HCT116 (cell line): ENCODE results near the gene GLYR1. TPM values are rescaled to one million over a fixed set of nuclear protein-coding genes. Genes with fewer than 3 reads are reported as not detected.

ENCODE experiments used
- ATAC-seq: fragments of 200-7000 bp; cut with Tn5 transposase; 2 replicates; pipeline ENCODE4 v1.9.1; 2020; ENCODE audit warnings: mild to moderate bottlenecking, moderate library complexity
- BruUV-seq: library from RNA; stranded (reverse); fragments of 400-500 nt; replicated peaks from 2 replicates; lab custom pipeline; 2021; lab: Mats Ljungman, UMichigan
- CTCF ChIA-PET: fragments of 300-600 bp; sonication (Branson Sonifier 250); formaldehyde crosslinking; loops from one replicate; lab custom pipeline; 2021; ENCODE audit warnings: antibody characterized with exemption; lab: Charles Lee
- POLR2A ChIA-PET: fragments of 300-600, 350-600 bp; sonication (Branson Sonifier 250); formaldehyde crosslinking; loops from one replicate; lab custom pipeline; 2021; ENCODE audit warnings: antibody characterized with exemption; lab: Charles Lee
- RAD21 ChIA-PET, 2 experiments: fragments of 300-600 bp; sonication (Branson Sonifier 250); formaldehyde crosslinking; loops; one replicate each; lab custom pipeline; 2023; ENCODE audit warnings: low total read pairs in 2 of 2; ENCODE audit not compliant: uncharacterized antibody in 2 of 2, unreplicated experiment in 2 of 2, low non-redundant PET in 1 of 2; lab: Charles Lee
- DNase-seq: peaks from one replicate; pipeline ENCODE4 v3.0.0-alpha.2; 2010; ENCODE audit warnings: low read depth, low spot score
- H2AFZ ChIP-seq: fragments of 200-600 bp; shearing (Covaris generic), sonication (generic); 2 replicates; pipeline ENCODE4 v1.6.1; 2017; ENCODE audit warnings: low read depth, mixed run types, mixed read lengths, antibody characterized with exemption, low read length; ENCODE audit not compliant: poor library complexity, severe bottlenecking
- H3K27ac ChIP-seq: 2 replicates; pipeline ENCODE4 v1.5.1; 2012; ENCODE audit warnings: low read depth, low read length
- H3K27me3 ChIP-seq: fragments of 200-600 bp; sonication (generic); 2 replicates; pipeline ENCODE4 v1.6.1; 2016; ENCODE audit warnings: mixed run types, low read length, mixed read lengths; ENCODE audit not compliant: insufficient read depth
- H3K36me3 ChIP-seq, 2 experiments: fragments of 200-500 bp in 1 of 2; fragments of 200-600 bp in 1 of 2; sonication (Bioruptor generic) in 1 of 2; sonication (generic) in 1 of 2; 2 replicates each; pipeline versions ENCODE4 v1.5.1 to v1.6.1; 2014 to 2016; ENCODE audit warnings: low read length in 2 of 2, inconsistent platforms in 1 of 2, mixed read lengths in 1 of 2, mixed run types in 1 of 2; ENCODE audit not compliant: insufficient read depth in 2 of 2, control insufficient read depth in 1 of 2
- H3K4me1 ChIP-seq, 2 experiments: fragments of 200-600 bp in 1 of 2; sonication (generic) in 1 of 2; 2 replicates each; pipeline versions ENCODE4 v1.5.1 to v1.6.1; 2012 to 2017; ENCODE audit warnings: low read length in 2 of 2, inconsistent platforms in 1 of 2, mild to moderate bottlenecking in 1 of 2, mixed read lengths in 1 of 2, mixed run types in 1 of 2, moderate library complexity in 1 of 2; ENCODE audit not compliant: insufficient read depth in 2 of 2, control insufficient read depth in 1 of 2
- H3K4me2 ChIP-seq: fragments of 200-600 bp; sonication (generic); 2 replicates; pipeline ENCODE4 v1.6.1; 2017; ENCODE audit warnings: mixed run types, low read length, mixed read lengths
- H3K4me3 ChIP-seq, 2 experiments: fragments of 200-600 bp in 1 of 2; sonication (generic) in 1 of 2; replicated peaks in 1 of 2; 2 replicates each; pipeline ENCODE4 v1.5.1; 2011 to 2016; ENCODE audit warnings: low read length in 2 of 2, control low read depth in 1 of 2, low read depth in 1 of 2, mild to moderate bottlenecking in 1 of 2, mixed read lengths in 1 of 2, mixed run types in 1 of 2
- H3K79me2 ChIP-seq: fragments of 200-600 bp; sonication (generic); 2 replicates; pipeline ENCODE4 v1.6.1; 2017; ENCODE audit warnings: mild to moderate bottlenecking, mixed run types, low read length, moderate library complexity, mixed read lengths; ENCODE audit not compliant: insufficient read depth
- H3K9ac ChIP-seq: fragments of 200-600 bp; sonication (generic); 2 replicates; pipeline ENCODE4 v1.6.1; 2016; ENCODE audit warnings: low read length, mixed read lengths
- H3K9me2 ChIP-seq: fragments of 200-600 bp; sonication (generic), shearing (Covaris generic); 2 replicates; pipeline ENCODE4 v1.6.1; 2017; ENCODE audit warnings: mixed run types, mild to moderate bottlenecking, moderate library complexity; ENCODE audit not compliant: insufficient read depth
- H3K9me3 ChIP-seq, 2 experiments: fragments of 200-500 bp in 1 of 2; fragments of 200-600 bp in 1 of 2; sonication (Bioruptor generic) in 1 of 2; sonication (generic) in 1 of 2; 2 replicates each; pipeline ENCODE4 v1.6.1; 2014 to 2017; ENCODE audit warnings: low read length in 2 of 2, mixed read lengths in 2 of 2, inconsistent platforms in 1 of 2, low read depth in 1 of 2, mild to moderate bottlenecking in 1 of 2, mixed run types in 1 of 2, moderate library complexity in 1 of 2; ENCODE audit not compliant: control insufficient read depth in 1 of 2, insufficient read depth in 1 of 2
- H4K20me1 ChIP-seq: fragments of 200-600 bp; sonication (generic), shearing (Covaris generic); 2 replicates; pipeline ENCODE4 v1.6.1; 2017; ENCODE audit warnings: mixed run types, mild to moderate bottlenecking, moderate library complexity; ENCODE audit not compliant: insufficient read depth
- CBX3 ChIP-seq: IDR thresholded peaks from 2 replicates; pipeline ENCODE4 v1.6.1; 2012; ENCODE audit warnings: low read depth
- CTCF ChIP-seq, 3 experiments: fragments of 200-600 bp in 1 of 3; sonication (generic) in 1 of 3; IDR thresholded peaks in 2 of 3; conservative IDR thresholded peaks in 1 of 3; 2 replicates each; pipeline ENCODE4 v1.5.1; 2012 to 2017; ENCODE audit warnings: low read depth in 2 of 3, low read length in 2 of 3, antibody characterized with exemption in 1 of 3, borderline replicate concordance in 1 of 3, control low read depth in 1 of 3, mild to moderate bottlenecking in 1 of 3, mixed read lengths in 1 of 3, mixed run types in 1 of 3, moderate library complexity in 1 of 3; ENCODE audit not compliant: insufficient read depth in 1 of 3
- EZH2phosphoT487 ChIP-seq: fragments of 200-600 bp; IDR thresholded peaks from 2 replicates; pipeline ENCODE4 v1.6.1; 2018; ENCODE audit warnings: antibody characterized with exemption, borderline replicate concordance
- SIN3A ChIP-seq: IDR thresholded peaks from 2 replicates; pipeline ENCODE4 v1.6.1; 2012; ENCODE audit warnings: low read depth
- SP1 ChIP-seq: IDR thresholded peaks from 2 replicates; pipeline ENCODE4 v1.6.1; 2012; ENCODE audit warnings: low read depth
- YY1 ChIP-seq: IDR thresholded peaks from 2 replicates; pipeline ENCODE4 v1.6.1; 2011; ENCODE audit warnings: low read length, low read depth, moderate library complexity, mild to moderate bottlenecking; ENCODE audit not compliant: insufficient replicate concordance; ENCODE audit errors: extremely low read depth
- ZBTB33 ChIP-seq: IDR thresholded peaks from 2 replicates; pipeline ENCODE4 v1.6.1; 2011; ENCODE audit warnings: mild to moderate bottlenecking, low read length, moderate library complexity; ENCODE audit not compliant: insufficient replicate concordance; ENCODE audit errors: extremely low read depth
- intact Hi-C: fragments of 100-400 bp; cut with micrococcal nuclease; formaldehyde crosslinking; loops from 2 replicates; pipeline ENCODE4 v1.10.0; 2022
- total RNA-seq: library from RNA; stranded (reverse); gene quantifications from one replicate; pipeline ENCODE4 v1.2.1, GENCODE V29; 2021; ENCODE audit not compliant: unreplicated experiment

Gene GLYR1
- total RNA-seq, 1 experiment from 2014 or later, result 50.0 TPM

GRCh38 chr16:4826526-4826925, 20.6 kb downstream of the GLYR1 start:
- Histone ChIP-seq H3K9me2 (no peaks in the 10 kb centered on the region), H3K4me1 (no peaks in the 10 kb centered on the region), H4K20me1 (no peaks in the 10 kb centered on the region), H3K27ac (no peak overlapping the region), H3K9ac (no peak overlapping the region), H3K4me3 (no peak overlapping the region), H3K36me3 (peaks cover 56 to 65% of the 10 kb centered on the region in 2 experiments), H2AFZ (no peak overlapping the region), H3K4me2 (no peak overlapping the region), H3K27me3 (no peaks in the 10 kb centered on the region), H3K79me2 (peaks cover 7% of the 10 kb centered on the region; the same call in 1 of the 2 replicates), H3K9me3 (no peaks in the 10 kb centered on the region)
- no peak for DNase-seq
- TF ChIP-seq SIN3A (no peak), YY1 (no peak), ZBTB33 (no peak), CTCF (IDR thresholded peaks at IDR 0.05 in 2 of 3, conservative IDR thresholded peaks at IDR 0.05 in 1 of 3; ENCODE audit: borderline replicate concordance in 1 of 3, insufficient read depth in 1 of 3, low read depth in 2 of 3, low read length in 2 of 3) (no peak), SP1 (no peak), CBX3 (no peak), EZH2phosphoT487 (no peak)
- POLR2A ChIA-PET, result no interaction called here
- intact Hi-C loops, result no loop called here
- no peak for ATAC-seq
- RAD21 ChIA-PET, result no interaction called here
- no TSS peak for BruUV-seq
- CTCF ChIA-PET, result no interaction called here
